Thyroid gland (tissue), 4 donors: ENCODE measurements around the gene DGKQ. TPM values are rescaled to one million over a fixed set of nuclear protein-coding genes. Genes with fewer than 3 reads are reported as not detected.

ENCODE experiments used
- DNase-seq, 2 donors: peaks; one replicate each; pipeline ENCODE4 v3.0.0-alpha.2; 2019
- H3K27ac ChIP-seq, 3 donors: fragments of 200-600 bp; sonication (generic); 1 replicate in 2 of 3; 2 replicates in 1 of 3; pipeline ENCODE4 v1.5.1; 2016 to 2019; ENCODE audit warnings: mild to moderate bottlenecking in 1 of 3, moderate library complexity in 1 of 3
- H3K27me3 ChIP-seq: fragments of 200-600 bp; sonication (generic); one replicate; pipeline ENCODE4 v1.5.1; 2019
- H3K36me3 ChIP-seq, 2 donors: fragments of 200-600 bp; sonication (generic); one replicate each; pipeline ENCODE4 v1.5.1; 2016 to 2019
- H3K4me1 ChIP-seq, 2 donors: fragments of 200-600 bp; sonication (generic); one replicate each; pipeline ENCODE4 v1.5.1; 2017 to 2019
- H3K4me3 ChIP-seq, 3 donors: fragments of 200-600 bp; sonication (generic); replicated peaks in 1 of 3; 1 replicate in 2 of 3; 2 replicates in 1 of 3; pipeline ENCODE4 v1.5.1; 2016; ENCODE audit warnings: mild to moderate bottlenecking in 1 of 3
- H3K9me3 ChIP-seq: fragments of 200-600 bp; sonication (generic); one replicate; pipeline ENCODE4 v1.5.1; 2017
- POLR2A ChIP-seq, 2 donors: fragments of 450-650 bp; IDR thresholded peaks; one replicate each; pipeline ENCODE4 v1.6.1; 2017; ENCODE audit warnings: antibody characterized with exemption in 2 of 2, mild to moderate bottlenecking in 2 of 2, moderate library complexity in 1 of 2
- WGBS, 2 donors: methylation state at CpG; one replicate each; pipeline ENCODE4 v1.1.5; 2017; 5-methylcytosine and 5-hydroxymethylcytosine counted together
- intact Hi-C: fragments of 100-400 bp; cut with DNase I; formaldehyde crosslinking; loops from one replicate; pipeline ENCODE4 v1.15.1; 2023
- total RNA-seq, 4 donors: library from RNA; depleted of rRNA; stranded (reverse); fragments of >200 nt; gene quantifications; one replicate each; pipeline ENCODE4 v1.2.3, GENCODE V29; 2016
- TF ChIP-seq, protein P1 (sequence below), 6 experiments: fragments of 200-600 bp in 3 of 6; fragments of 450-650 bp in 3 of 6; sonication (generic) in 3 of 6; IDR thresholded peaks; one replicate each; pipeline ENCODE4 v1.5.1; 2016 to 2019; ENCODE audit warnings: antibody characterized with exemption in 6 of 6, mild to moderate bottlenecking in 2 of 6, inconsistent platforms in 1 of 6, moderate library complexity in 1 of 6

The DGKQ gene
- total RNA-seq, 4 donors from 2014 or later = 10.2 to 17.0 (median 11.6) TPM

DNA sequence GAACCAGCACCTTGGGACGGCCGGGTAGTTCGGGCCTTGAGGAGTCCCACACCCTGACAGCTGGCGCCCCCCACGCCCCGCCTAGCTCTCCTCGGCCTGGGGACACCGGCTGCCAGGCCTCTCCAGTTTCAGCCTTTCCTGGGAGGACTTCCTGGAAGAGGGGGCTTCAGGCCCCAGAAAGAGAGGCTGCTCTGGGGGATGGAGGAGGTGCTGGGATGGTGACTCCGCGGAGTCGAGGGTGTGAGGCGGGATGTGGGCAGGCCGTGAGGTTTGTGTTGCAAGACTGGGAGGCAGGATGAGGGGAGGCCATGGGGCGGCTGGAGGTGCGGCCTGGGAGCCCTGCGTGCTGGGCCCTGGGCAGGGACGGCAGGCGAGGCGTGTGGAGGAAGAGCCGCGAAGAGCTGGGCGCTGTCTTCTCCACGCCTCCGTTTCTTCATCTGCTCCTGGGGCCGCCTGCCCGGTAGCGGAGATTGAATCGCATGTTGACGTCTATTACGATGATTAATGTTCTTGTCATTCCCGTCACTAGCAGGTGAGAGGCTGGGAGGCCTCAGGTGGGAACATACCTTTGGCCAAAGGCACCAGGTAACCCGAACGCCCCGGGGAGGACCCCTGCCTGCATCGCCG lies 37.1 kb upstream of the DGKQ start:
- Histone ChIP-seq H3K36me3 (no peaks in the 10 kb centered on the region), H3K4me3 (peak overlapping the region in 1 of 3 donors; percentile 45), H3K9me3 (no peaks in the 10 kb centered on the region), H3K4me1 (peaks cover 32 to 34% of the 10 kb centered on the region in 2 donors), H3K27me3 (no peaks in the 10 kb centered on the region), H3K27ac (peak overlapping the region; percentile 50 to 93 (median 74))
- peak; percentile 55 to 58 for DNase-seq
- intact Hi-C loops = loop anchor here (10.0 kb wide), 1 partner anchor 334 kb away; the partner anchor contains the start of gene UVSSA
- WGBS, 2 donors = 9 to 39% methylated on average over 10 to 22 of the region's 36 CpGs
- TF ChIP-seq POLR2A (IDR thresholded peaks at IDR 0.05) = no peak
- TF ChIP-seq, protein P1, sequence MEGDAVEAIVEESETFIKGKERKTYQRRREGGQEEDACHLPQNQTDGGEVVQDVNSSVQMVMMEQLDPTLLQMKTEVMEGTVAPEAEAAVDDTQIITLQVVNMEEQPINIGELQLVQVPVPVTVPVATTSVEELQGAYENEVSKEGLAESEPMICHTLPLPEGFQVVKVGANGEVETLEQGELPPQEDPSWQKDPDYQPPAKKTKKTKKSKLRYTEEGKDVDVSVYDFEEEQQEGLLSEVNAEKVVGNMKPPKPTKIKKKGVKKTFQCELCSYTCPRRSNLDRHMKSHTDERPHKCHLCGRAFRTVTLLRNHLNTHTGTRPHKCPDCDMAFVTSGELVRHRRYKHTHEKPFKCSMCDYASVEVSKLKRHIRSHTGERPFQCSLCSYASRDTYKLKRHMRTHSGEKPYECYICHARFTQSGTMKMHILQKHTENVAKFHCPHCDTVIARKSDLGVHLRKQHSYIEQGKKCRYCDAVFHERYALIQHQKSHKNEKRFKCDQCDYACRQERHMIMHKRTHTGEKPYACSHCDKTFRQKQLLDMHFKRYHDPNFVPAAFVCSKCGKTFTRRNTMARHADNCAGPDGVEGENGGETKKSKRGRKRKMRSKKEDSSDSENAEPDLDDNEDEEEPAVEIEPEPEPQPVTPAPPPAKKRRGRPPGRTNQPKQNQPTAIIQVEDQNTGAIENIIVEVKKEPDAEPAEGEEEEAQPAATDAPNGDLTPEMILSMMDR (IDR thresholded peaks at IDR 0.05) = no peak

DNA sequence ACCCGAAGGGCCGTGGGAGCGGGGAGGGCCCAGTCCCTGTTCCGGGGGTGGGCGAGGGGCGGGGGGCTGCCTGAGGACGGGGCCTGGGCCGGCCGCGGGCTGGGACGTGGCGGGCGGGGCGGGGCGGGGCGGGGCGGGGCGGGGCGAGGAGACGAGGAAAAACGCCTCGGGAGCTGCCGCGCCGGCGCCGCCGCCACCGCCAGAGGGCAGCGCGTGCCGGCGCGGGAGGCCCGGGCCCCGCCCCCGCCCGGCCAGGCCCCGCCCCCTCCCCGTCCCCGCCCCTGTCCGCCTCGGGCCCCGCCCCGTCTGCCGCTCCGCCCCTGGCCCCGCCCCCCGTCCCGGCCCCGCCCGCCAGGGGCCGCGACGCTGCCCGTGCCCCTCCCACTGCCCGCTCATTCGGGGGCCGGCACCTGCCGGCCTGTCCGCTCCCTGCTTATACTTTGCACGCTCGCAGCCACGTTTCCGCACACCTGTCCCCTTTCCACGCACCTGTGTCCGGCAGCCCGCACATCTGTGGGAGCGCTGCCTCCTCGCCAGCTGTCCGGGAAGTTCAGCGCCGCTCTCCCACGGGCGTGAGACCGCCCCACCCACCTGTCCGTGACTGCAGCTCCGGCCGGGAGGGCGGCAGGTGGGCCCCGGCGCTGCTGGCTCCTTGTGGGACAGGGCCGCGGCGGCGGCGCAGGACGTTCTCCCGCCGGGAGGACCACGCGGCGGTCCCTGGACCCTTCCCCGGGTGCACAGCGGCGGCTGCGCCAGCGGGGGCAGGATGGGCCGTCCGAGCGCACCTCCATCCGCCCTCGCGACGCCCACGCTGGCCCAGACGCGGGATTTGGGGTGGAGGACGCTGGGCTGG lies 36.4 kb upstream of the DGKQ start:
- peaks cover 32 to 34% of the 10 kb centered on the region in 2 donors for H3K4me1 ChIP-seq
- peak; percentile 70 for DNase-seq
- H3K36me3 ChIP-seq = no peaks in the 10 kb centered on the region
- H3K4me3 ChIP-seq = peak overlapping the region; percentile 61 to 66 (median 65)
- intact Hi-C loops = loop anchor here (10.0 kb wide), 1 partner anchor 335 kb away; the partner anchor contains the start of gene UVSSA
- H3K9me3 ChIP-seq = no peaks in the 10 kb centered on the region
- H3K27me3 ChIP-seq = no peaks in the 10 kb centered on the region
- WGBS, 2 donors = 1% methylated on average over 14 of the region's 109 CpGs; no CpG with 5 or more reads in 1 of the 2 donors
- peak overlapping the region in 2 of 3 donors; percentile 47 to 93 for H3K27ac ChIP-seq
- TF ChIP-seq, protein P1 (IDR thresholded peaks at IDR 0.05) = peak in 2 of 6 experiments; percentile 17 to 23
- TF ChIP-seq POLR2A (IDR thresholded peaks at IDR 0.05) = peak in 1 of 2 donors; percentile 73

DNA sequence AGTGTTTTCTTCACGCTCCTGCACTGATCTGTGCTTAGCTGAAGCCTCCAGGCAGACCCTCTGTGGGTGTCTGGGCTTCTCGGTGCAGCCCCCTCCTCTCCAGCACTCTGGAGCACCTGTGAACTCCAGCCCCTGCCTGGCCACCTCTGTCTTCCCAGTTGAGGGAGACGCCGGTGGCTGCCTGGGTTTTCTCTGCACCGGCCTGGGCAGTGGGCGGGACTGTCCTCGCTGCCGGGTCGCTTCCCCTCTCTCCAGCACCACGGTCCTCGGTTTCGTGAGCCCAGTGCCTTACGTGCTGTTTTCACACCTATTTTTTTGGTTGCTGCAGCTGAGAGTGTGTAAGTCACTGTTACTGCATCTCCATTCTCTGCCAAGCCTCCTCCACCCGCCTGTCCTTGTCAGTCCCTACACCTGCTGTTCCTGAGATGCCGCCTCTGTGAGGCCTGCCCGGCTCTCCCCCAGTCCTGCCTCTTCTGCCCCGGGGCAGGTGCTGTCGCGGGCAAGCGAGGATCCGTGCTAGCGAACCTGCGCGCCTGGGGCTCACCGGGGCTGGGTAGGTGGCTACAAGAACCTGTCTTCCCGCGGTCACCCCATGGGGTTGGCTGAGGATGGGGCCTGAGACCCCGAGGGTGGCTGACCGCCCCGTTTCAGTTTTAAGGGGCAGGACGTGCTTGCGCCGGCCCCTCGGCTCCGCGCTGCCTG lies 35.6 kb upstream of the DGKQ start:
- DNase-seq = peak; percentile 27 to 49
- Histone ChIP-seq H3K4me3 (peak overlapping the region; percentile 61 to 66 (median 65)), H3K27me3 (peaks cover 4% of the 10 kb centered on the region), H3K27ac (no peak overlapping the region), H3K4me1 (peaks cover 28 to 32% of the 10 kb centered on the region in 2 donors), H3K36me3 (no peaks in the 10 kb centered on the region), H3K9me3 (no peaks in the 10 kb centered on the region)
- 6 to 13% methylated on average over 21 to 22 of the region's 36 CpGs for WGBS, 2 donors
- TF ChIP-seq, protein P1 (IDR thresholded peaks at IDR 0.05) = no peak
- no peak for TF ChIP-seq POLR2A (IDR thresholded peaks at IDR 0.05)
- intact Hi-C loops = no loop called here

DNA sequence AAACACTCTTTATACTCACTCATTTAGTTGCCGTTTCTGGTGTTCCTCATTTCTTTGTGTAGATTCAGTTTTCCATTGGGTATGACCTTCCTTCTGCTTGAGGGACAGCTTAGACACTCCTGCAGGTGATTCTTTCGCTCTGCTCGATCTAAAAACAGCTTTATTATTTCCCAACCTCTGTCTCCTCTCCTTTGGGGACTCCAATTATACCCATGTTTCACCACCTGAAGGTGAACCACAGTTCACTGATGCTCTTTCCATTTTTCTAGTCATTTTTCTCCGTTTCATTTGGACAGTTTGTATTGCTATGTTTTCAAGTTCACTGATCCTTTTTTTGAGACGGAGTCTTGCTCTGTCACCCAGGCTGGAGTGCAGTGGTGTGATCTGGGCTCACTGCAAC lies 33.5 kb upstream of the DGKQ start:
- no peak for DNase-seq
- WGBS, 2 donors = 86 to 90% methylated on average over 5 of the region's 5 CpGs
- peaks cover 21% of the 10 kb centered on the region for H3K27me3 ChIP-seq
- TF ChIP-seq POLR2A (IDR thresholded peaks at IDR 0.05) = no peak
- TF ChIP-seq, protein P1 (IDR thresholded peaks at IDR 0.05) = no peak
- intact Hi-C loops = no loop called here
- H3K4me3 ChIP-seq = no peak overlapping the region
- peaks cover 24 to 35% of the 10 kb centered on the region in 2 donors for H3K4me1 ChIP-seq
- H3K27ac ChIP-seq = no peak overlapping the region
- no peaks in the 10 kb centered on the region for H3K9me3 ChIP-seq
- no peaks in the 10 kb centered on the region for H3K36me3 ChIP-seq
